Panc1 (cell line): ENCODE results near the gene NAV1. TPM values are rescaled to one million over a fixed set of nuclear protein-coding genes. Genes with fewer than 3 reads are reported as not detected.

Experiments
- ATAC-seq: fragments of 200-7000 bp; cut with Tn5 transposase; 2 replicates; pipeline ENCODE4 v1.9.1; 2020; ENCODE audit warnings: mild to moderate bottlenecking, moderate library complexity
- BruUV-seq: library from RNA; stranded (reverse); fragments of 400-500 nt; replicated peaks from 2 replicates; lab custom pipeline; 2021; lab: Mats Ljungman, UMichigan
- CTCF ChIA-PET: fragments of 300-600 bp; sonication (Branson Sonifier 250); formaldehyde crosslinking; loops from one replicate; lab custom pipeline; 2022; ENCODE audit warnings: antibody characterized with exemption; lab: Charles Lee
- POLR2A ChIA-PET: fragments of 300-600 bp; sonication (Branson Sonifier 250); formaldehyde crosslinking; loops from one replicate; lab custom pipeline; 2022; ENCODE audit warnings: antibody characterized with exemption; lab: Charles Lee
- DNase-seq: peaks from one replicate; pipeline ENCODE4 v3.0.0-alpha.2; 2010; ENCODE audit warnings: low read depth, low spot score
- H3K27ac ChIP-seq: 2 replicates; pipeline ENCODE4 v1.5.1; 2011; ENCODE audit warnings: mild to moderate bottlenecking, low read length, inconsistent platforms
- H3K27me3 ChIP-seq: fragments of 200-500 bp; sonication (Bioruptor generic); 2 replicates; pipeline ENCODE4 v1.6.0; 2014; ENCODE audit warnings: low read length, inconsistent platforms; ENCODE audit not compliant: control insufficient read depth, insufficient read depth
- H3K36me3 ChIP-seq: fragments of 200-500 bp; sonication (Bioruptor generic); 2 replicates; pipeline ENCODE4 v1.5.1; 2014; ENCODE audit warnings: inconsistent platforms, mild to moderate bottlenecking, low read length, moderate library complexity; ENCODE audit not compliant: control insufficient read depth, insufficient read depth
- H3K4me1 ChIP-seq: 2 replicates; pipeline ENCODE4 v1.5.1; 2011; ENCODE audit warnings: inconsistent platforms, mild to moderate bottlenecking, low read length, moderate library complexity; ENCODE audit not compliant: control insufficient read depth, insufficient read depth
- H3K4me3 ChIP-seq, 2 experiments: 2 replicates each; pipeline ENCODE4 v1.5.1; 2011 to 2012; ENCODE audit warnings: low read depth in 2 of 2, low read length in 2 of 2, mild to moderate bottlenecking in 2 of 2, inconsistent platforms in 1 of 2, moderate library complexity in 1 of 2
- H3K9me3 ChIP-seq: fragments of 200-500 bp; sonication (Bioruptor generic); 2 replicates; pipeline ENCODE4 v1.5.1; 2014; ENCODE audit warnings: low read depth, mild to moderate bottlenecking, inconsistent platforms, low read length, moderate library complexity; ENCODE audit not compliant: control insufficient read depth, insufficient read depth
- CTCF ChIP-seq: fragments of 450-650 bp; IDR thresholded peaks from 2 replicates; pipeline ENCODE4 v1.5.1; 2017; ENCODE audit warnings: mild to moderate bottlenecking
- POLR2AphosphoS5 ChIP-seq: IDR thresholded peaks from 2 replicates; pipeline ENCODE4 v1.6.1; 2012; ENCODE audit warnings: mild to moderate bottlenecking, low read depth, low read length, moderate library complexity
- REST ChIP-seq, 2 experiments: IDR thresholded peaks; 2 replicates each; pipeline ENCODE4 v1.6.1; 2011 to 2012; ENCODE audit warnings: low read depth in 2 of 2, control low read depth in 1 of 2, low read length in 1 of 2, mild to moderate bottlenecking in 1 of 2, moderate library complexity in 1 of 2; ENCODE audit not compliant: insufficient read depth in 1 of 2
- SIN3A ChIP-seq: IDR thresholded peaks from 2 replicates; pipeline ENCODE4 v1.6.1; 2012; ENCODE audit warnings: low read depth, mild to moderate bottlenecking, low read length, moderate library complexity, borderline replicate concordance; ENCODE audit not compliant: insufficient read depth
- TCF7L2 ChIP-seq: IDR thresholded peaks from 2 replicates; pipeline ENCODE4 v1.6.1; 2011; ENCODE audit warnings: mild to moderate bottlenecking, low read depth, low read length, inconsistent platforms
- in situ Hi-C: cut with HindIII; loops from 2 replicates; pipeline ENCODE4 v1.10.0; 2016; ENCODE audit warnings: low sequenced_read_pairs, low pct_unique_long_range_greater_than_20kb
- intact Hi-C: fragments of 100-400 bp; cut with micrococcal nuclease; formaldehyde crosslinking; loops from one replicate; pipeline ENCODE4 v1.10.0; 2022; ENCODE audit not compliant: unreplicated experiment
- total RNA-seq: library from RNA; stranded (reverse); gene quantifications from one replicate; pipeline ENCODE4 v1.2.1, GENCODE V29; 2021; ENCODE audit not compliant: unreplicated experiment

The NAV1 gene
- total RNA-seq, 1 experiment from 2014 or later = 29.0 TPM

DNA sequence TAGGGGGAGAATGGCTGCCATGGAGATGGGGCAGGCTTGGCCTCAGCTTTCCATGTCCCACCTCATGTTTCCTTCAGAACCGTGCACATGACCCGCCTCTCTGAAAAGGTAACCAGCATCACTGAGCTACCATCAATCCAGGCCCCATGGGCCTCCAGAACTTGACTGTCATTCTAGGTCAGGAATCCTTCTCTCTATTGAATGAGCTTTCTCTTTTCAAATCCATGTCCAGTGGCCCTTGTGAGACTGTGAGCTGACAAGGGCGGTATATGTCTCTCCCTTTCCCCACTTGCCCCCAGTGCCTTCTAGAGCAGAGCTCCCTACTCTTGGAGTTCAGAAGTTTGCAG, 36.4 kb upstream of the NAV1 start:
- Histone ChIP-seq H3K36me3 (no peaks in the 10 kb centered on the region), H3K4me1 (peaks cover 49% of the 10 kb centered on the region), H3K27ac (no peak overlapping the region), H3K4me3 (no peak overlapping the region), H3K9me3 (no peaks in the 10 kb centered on the region), H3K27me3 (no peaks in the 10 kb centered on the region)
- ATAC-seq (no peak), DNase-seq (no peak)
- no peak for TF ChIP-seq POLR2AphosphoS5
- no peak for TF ChIP-seq SIN3A
- TF ChIP-seq CTCF = no peak
- TF ChIP-seq TCF7L2 = no peak
- TF ChIP-seq REST (IDR thresholded peaks at IDR 0.05; ENCODE audit: insufficient read depth in 1 of 2, low read depth in 2 of 2, low read length in 1 of 2) = no peak
- ChIA-PET CTCF (interaction anchor here (0.6 to 3.2 kb wide), 4 partner anchors 10 to 503 kb away, joined by 3 to 30 read pairs (median 6); no protein-coding TSS in a partner anchor), POLR2A (no interaction called here)
- in situ Hi-C loops = no loop called here
- BruUV-seq = no TSS peak
- intact Hi-C loops = no loop called here

DNA sequence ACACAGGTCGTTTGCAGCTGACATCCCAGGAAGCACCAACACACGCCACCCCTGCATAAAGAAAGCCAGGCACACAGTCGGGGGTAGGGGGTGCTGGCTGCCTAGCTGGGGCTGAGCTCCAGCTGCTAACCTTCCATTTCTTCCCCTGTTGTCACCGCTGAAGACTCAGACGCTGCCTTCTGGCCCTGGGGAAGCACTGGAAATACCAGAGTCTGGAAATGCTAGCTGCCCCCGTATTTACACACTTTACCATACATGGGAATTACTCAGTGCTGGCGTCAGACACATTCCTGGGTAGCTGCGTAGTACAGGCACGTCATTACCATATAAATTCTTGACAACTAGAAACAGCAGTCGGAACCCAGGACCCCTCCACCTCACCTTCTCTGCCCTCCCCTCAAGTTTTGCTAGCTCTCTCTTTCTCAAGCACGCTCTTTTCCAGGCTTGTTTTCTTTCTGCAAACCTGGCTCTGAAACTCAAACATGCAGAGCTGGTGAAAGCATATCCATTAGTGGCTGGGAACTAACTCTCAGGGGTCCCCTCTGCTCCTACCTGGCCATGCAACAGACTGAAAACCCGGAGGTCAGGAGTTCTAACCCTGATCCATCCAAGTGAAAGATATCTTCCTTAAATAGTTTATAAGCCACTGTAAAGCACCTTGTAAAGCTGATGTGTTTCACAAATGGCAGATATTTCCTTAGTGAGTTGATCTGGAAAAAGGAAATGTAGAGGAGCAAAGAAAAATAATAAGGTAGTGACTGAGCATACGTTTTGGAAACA, 35.3 kb upstream of the NAV1 start:
- no peaks in the 10 kb centered on the region for H3K9me3 ChIP-seq
- no TSS peak for BruUV-seq
- CTCF ChIA-PET = interaction anchor here (0.6 to 3.2 kb wide), 6 partner anchors 9 to 229 kb away, joined by 3 to 30 read pairs (median 6); no protein-coding TSS in a partner anchor
- TF ChIP-seq SIN3A = no peak
- TF ChIP-seq TCF7L2 = no peak
- TF ChIP-seq CTCF = no peak
- no peak for TF ChIP-seq REST (IDR thresholded peaks at IDR 0.05; ENCODE audit: insufficient read depth in 1 of 2, low read depth in 2 of 2, low read length in 1 of 2)
- TF ChIP-seq POLR2AphosphoS5 = peak; percentile 40; the same call in 1 of the 2 replicates
- ATAC-seq (peak; percentile 66), DNase-seq (peak; percentile 85)
- H3K27me3 ChIP-seq = no peaks in the 10 kb centered on the region
- H3K4me1 ChIP-seq = peaks cover 53% of the 10 kb centered on the region
- peak overlapping the region; percentile 4 to 39 for H3K4me3 ChIP-seq
- in situ Hi-C loops = no loop called here
- peak overlapping the region; percentile 76 for H3K27ac ChIP-seq
- no peaks in the 10 kb centered on the region for H3K36me3 ChIP-seq
- intact Hi-C loops = no loop called here
- POLR2A ChIA-PET = interaction anchor here (0.6 kb wide), 1 partner anchor 468 kb away, joined by 4 read pairs; no protein-coding TSS in a partner anchor
